T-helper 2 cell treated with Interferon-gamma antibody and Interleukin-4, amounts not matched to agents 5 μg/mL and 100 μg/mL, for 36 hours (primary cell): ENCODE results near the gene SPIN2A.
"Not testable (repeated sequence)": the region's sequence is repeated elsewhere in the genome, so short reads cannot be mapped to it uniquely, and the experiment has no call there.

Experiments
- DNase-seq: peaks from one replicate; pipeline ENCODE4 v3.0.0; 2021; ENCODE audit warnings: low spot score
- H3K27ac Mint-ChIP-seq: one replicate; pipeline ENCODE4 v1.8.0; 2021; ENCODE audit warnings: mild to moderate bottlenecking, mixed read lengths
- H3K27me3 Mint-ChIP-seq: one replicate; pipeline ENCODE4 v1.8.0; 2021; ENCODE audit warnings: low read depth, mixed read lengths
- H3K36me3 Mint-ChIP-seq: one replicate; pipeline ENCODE4 v1.8.0; 2021; ENCODE audit warnings: low read depth, mixed read lengths
- H3K4me1 Mint-ChIP-seq: one replicate; pipeline ENCODE4 v1.8.0; 2021; ENCODE audit warnings: low read depth, mixed read lengths
- H3K4me3 Mint-ChIP-seq: one replicate; pipeline ENCODE4 v1.8.0; 2022; ENCODE audit warnings: mild to moderate bottlenecking, moderate library complexity, mixed read lengths
- H3K9me3 Mint-ChIP-seq: one replicate; pipeline ENCODE4 v1.8.0; 2021; ENCODE audit warnings: mixed read lengths

The SPIN2A gene

DNA sequence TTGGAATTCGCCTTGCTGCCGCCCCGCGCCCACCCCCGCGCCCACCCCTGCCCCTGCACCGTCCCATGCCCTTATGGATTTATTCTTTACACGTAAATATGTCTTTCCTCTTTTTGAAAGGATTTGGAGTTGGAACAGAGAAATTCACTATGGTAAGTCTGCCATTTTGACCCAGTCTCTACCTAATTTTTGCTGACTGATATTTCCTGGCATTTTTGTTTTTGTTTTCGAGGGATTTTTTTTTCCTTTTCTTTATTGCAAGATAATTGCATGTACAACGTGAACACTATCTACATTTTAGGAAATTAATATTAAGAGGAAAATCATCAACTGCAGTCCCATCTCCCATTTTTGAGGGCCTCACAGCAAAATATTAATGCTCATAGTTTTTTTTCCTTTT is 15.4 kb downstream of the SPIN2A start:
- H3K4me1 Mint-ChIP-seq, result no peaks in the 10 kb centered on the region
- no peaks in the 10 kb centered on the region for H3K27me3 Mint-ChIP-seq
- peak overlapping the region; percentile 92 for H3K4me3 Mint-ChIP-seq
- no peak for DNase-seq
- peak overlapping the region; percentile 88 for H3K27ac Mint-ChIP-seq
- no peaks in the 10 kb centered on the region for H3K9me3 Mint-ChIP-seq
- H3K36me3 Mint-ChIP-seq, result peaks cover 6% of the 10 kb centered on the region

DNA sequence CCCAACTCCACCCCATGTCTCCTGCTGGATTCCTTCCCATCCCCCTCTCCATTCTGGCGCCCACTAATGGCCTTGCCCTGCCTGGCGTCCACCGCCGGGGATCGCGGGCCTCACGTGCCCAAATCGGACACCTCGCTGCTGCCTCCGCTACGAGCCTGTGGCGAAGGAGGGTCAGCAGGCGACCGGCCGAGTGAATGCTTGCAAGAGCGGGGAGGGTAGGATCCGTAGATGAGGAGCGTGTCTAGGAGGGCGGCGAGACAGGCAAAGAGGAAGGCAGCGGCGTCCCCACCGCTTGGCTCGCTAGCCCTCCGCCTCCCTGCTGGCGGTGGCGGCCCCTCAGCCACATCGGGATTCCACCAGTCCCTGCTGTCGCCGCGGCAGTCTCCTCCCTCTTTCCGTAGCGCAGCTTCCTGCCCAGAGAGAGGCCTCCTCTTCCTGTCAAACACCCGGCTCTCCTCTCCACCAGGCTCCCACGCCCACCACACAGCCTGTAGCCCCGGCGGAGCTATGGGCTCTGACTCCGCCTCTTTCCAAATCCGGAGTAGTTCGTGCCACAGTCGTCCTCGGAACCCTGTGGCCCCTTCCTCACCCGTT is 15.9 kb downstream of the SPIN2A start, which contains the start of gene SPIN2B:
TSS of gene SPIN2B (minus strand) at position 387 of the 594 bp plus-strand sequence.
- H3K4me3 Mint-ChIP-seq, result peak within 1 kb of the TSS; percentile 92
- peak within 1 kb of the TSS; percentile 88 for H3K27ac Mint-ChIP-seq
- no peaks in the 10 kb centered on the region for H3K4me1 Mint-ChIP-seq
- peak; percentile 84 for DNase-seq
- peaks cover 6% of the 10 kb centered on the region for H3K36me3 Mint-ChIP-seq
- no peaks in the 10 kb centered on the region for H3K9me3 Mint-ChIP-seq
- no peaks in the 10 kb centered on the region for H3K27me3 Mint-ChIP-seq

DNA sequence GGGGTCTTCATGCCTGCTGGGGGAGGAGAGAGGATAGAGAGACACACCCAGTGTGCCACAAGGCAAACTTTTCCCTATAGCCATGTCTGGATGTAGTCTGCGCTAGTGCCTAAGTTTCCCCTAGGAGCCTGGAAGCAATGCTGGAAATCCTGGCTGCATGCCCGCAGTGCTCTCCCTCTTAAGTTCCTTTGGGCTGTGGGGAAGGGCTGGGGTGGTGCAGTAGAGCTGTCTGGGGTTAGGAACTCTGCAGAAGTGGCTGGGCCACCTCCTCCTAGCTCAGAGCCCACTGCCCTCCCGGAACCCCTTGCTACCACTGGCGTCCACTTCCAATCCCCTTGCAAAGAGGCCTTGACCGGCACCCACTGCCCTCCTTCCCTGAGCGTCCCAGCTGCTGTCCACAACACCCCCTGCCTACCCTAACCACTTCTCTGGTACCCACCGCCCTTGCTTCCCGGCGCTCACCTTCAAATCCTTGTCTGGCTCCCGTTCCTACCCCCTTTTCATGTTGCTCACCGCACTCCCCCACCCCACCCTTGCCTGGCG is 16.5 kb downstream of the SPIN2A start:
- Mint-ChIP-seq H3K27ac (peak overlapping the region; percentile 88), H3K4me3 (peak overlapping the region; percentile 92)
- not testable (repeated sequence) for H3K9me3 Mint-ChIP-seq, DNase-seq, H3K36me3 Mint-ChIP-seq, H3K27me3 Mint-ChIP-seq, H3K4me1 Mint-ChIP-seq

DNA sequence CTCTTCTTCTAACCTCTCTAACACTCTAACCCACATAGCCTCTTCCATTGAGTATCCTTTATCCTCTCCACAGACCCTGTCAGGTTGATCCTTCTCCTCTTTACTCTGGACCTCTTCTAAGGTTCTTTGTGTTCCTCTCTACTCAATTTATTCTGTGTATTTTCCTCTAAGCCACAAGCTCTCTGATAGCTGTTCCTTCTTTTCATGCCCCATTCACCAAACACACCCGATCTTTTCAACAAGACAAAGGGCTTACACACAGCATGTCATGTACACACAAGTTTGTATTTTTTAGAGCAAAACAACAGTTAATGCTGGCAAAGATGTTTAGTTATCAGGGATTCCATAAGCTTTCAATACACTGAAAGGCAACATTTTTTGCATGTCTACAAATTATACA is 17.8 kb downstream of the SPIN2A start:
- peak overlapping the region; percentile 8 for H3K27ac Mint-ChIP-seq
- no peaks in the 10 kb centered on the region for H3K27me3 Mint-ChIP-seq
- H3K9me3 Mint-ChIP-seq, result no peaks in the 10 kb centered on the region
- no peak overlapping the region for H3K4me3 Mint-ChIP-seq
- no peak for DNase-seq
- H3K4me1 Mint-ChIP-seq, result no peaks in the 10 kb centered on the region
- peaks cover 10% of the 10 kb centered on the region for H3K36me3 Mint-ChIP-seq

DNA sequence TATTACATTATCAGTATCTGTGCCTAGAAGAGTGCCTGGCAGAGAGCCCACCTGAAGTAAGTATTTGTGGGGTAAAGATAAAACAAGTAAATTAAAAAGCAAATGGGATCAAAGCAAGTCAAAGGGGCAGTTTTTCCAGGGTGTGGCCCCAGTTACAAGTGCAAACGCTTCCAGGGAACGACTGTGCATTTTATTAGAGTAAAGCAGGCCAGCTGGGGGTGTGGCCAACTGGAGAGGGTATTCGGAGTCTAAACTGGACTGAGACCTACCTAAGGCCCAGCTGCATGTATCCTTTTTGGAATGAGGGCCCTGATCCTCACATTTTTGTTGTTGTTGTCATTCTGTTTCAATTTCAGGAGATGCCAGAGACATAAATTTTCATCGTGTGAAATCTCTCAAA is 19.6 kb downstream of the SPIN2A start:
- not testable (repeated sequence) for H3K27me3 Mint-ChIP-seq, H3K4me3 Mint-ChIP-seq, H3K27ac Mint-ChIP-seq, H3K9me3 Mint-ChIP-seq, H3K4me1 Mint-ChIP-seq, DNase-seq
- H3K36me3 Mint-ChIP-seq, result peaks cover 15% of the 10 kb centered on the region

DNA sequence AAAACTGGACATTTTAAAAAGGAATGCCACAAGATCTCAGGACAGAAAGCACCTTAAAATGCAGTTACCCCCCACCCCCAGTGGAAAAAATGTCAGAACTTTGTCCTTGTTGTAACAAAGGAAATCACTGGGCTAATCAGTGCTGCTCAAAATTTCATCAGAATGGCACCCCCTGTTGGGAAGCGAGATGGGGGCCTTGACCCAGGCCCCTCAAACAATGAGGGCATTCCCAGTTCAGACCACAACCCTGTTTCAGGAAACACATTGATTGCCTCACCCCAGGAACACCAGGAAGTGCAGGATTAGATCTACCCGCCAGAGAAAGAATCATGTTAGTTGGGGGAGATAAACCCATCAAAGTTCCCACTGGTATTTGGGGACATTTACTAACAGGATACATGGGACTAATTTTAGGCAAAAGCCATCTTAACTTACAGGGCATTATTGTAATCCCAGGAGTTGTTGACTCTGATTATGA is 32.2 kb downstream of the SPIN2A start:
- Mint-ChIP-seq H3K4me1 (peaks cover 4% of the 10 kb centered on the region), H3K36me3 (peaks cover 20% of the 10 kb centered on the region), H3K27me3 (no peaks in the 10 kb centered on the region), H3K9me3 (no peaks in the 10 kb centered on the region), H3K27ac (no peak overlapping the region), H3K4me3 (no peak overlapping the region)
- DNase-seq, result no peak

DNA sequence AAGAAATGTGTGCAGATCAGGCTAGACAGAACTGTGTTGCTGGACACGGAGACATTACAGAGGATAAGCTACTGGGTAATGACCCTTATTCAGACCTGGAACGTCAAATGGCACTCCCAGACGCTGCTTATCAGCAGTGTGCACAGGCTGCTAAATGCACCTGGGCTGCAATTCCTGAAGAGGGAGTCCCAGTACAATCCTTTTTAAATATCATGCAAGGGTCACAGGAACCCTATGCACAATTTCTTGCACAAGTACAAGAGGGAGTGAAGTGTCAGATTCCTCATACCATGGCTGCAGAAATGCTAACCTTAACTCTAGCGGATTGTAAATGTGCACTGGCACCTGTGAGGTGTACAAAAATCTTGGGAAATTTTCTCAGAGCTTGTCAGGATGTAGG is 32.8 kb downstream of the SPIN2A start:
- H3K27ac Mint-ChIP-seq, result no peak overlapping the region
- H3K36me3 Mint-ChIP-seq, result peaks cover 19% of the 10 kb centered on the region
- H3K4me1 Mint-ChIP-seq, result peaks cover 4% of the 10 kb centered on the region
- H3K27me3 Mint-ChIP-seq, result no peaks in the 10 kb centered on the region
- no peak overlapping the region for H3K4me3 Mint-ChIP-seq
- H3K9me3 Mint-ChIP-seq, result peaks cover 5% of the 10 kb centered on the region
- DNase-seq, result no peak

DNA sequence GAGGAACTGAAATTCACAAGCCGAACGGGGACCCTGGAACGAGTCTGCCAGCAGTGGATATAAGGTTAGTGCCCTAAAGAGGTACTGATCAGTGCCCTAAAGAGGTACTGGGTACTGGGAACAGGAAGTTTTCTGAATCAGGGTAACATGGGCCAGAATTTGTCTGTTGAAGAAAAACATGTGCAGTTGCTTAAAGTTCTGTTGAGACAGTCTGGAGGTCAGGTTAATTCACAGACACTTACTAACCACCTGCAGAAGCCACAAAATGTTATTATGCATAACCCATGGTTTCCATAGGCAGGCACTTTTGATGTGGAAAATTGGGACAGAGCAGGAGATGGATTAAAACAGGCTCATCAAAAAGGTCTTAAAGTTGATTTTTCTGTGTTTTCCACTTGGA is 33.7 kb downstream of the SPIN2A start:
- Mint-ChIP-seq H3K27ac (no peak overlapping the region), H3K27me3 (no peaks in the 10 kb centered on the region), H3K36me3 (peaks cover 22% of the 10 kb centered on the region), H3K9me3 (peaks cover 10% of the 10 kb centered on the region), H3K4me3 (no peak overlapping the region), H3K4me1 (peaks cover 4% of the 10 kb centered on the region)
- DNase-seq, result no peak

DNA sequence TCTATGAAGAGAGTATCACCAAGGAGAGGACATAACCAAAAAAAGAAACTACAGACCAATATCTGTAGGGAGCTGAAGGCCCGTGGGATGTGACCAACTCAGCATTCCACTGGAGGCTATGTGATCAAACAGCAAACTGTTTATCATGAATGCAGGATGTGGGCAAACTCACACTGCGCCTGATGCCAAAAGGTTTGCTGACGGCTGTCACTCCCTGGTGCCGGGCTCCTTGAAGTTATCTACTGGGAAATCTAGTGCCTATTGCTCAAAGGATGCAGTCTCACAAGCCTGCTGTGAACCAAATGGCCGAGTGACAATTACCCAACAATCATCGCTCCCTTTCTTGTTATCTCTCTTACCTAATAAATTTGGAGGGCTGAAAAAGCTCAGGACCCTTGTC is 34.3 kb downstream of the SPIN2A start:
- peaks cover 22% of the 10 kb centered on the region for H3K36me3 Mint-ChIP-seq
- peaks cover 11% of the 10 kb centered on the region for H3K9me3 Mint-ChIP-seq
- H3K4me1 Mint-ChIP-seq, H3K27ac Mint-ChIP-seq, DNase-seq, H3K4me3 Mint-ChIP-seq, H3K27me3 Mint-ChIP-seq: not testable (repeated sequence)
